Measurements from ENCODE around the gene DELE1.
A peak's percentile ranks its signal among the peaks of the same experiment; 100 is the strongest.
"Not testable (repeated sequence)": the region's sequence is repeated elsewhere in the genome, so short reads cannot be mapped to it uniquely, and the experiment has no call there.

DELE1 gene

GRCh38 chr5:141920771-141921170, 2.9 kb upstream of the DELE1 start:
- POLR2A ChIA-PET = no interaction called here
- no peak overlapping the region for H3K4me3 ChIP-seq (ENCODE audit: control insufficient read depth in 1 of 7, extremely low read depth in 1 of 7, insufficient read depth in 4 of 7, low read depth in 2 of 7, low read length in 6 of 7)
- no peak overlapping the region for H3K27ac ChIP-seq (ENCODE audit: insufficient read depth in 1 of 2, low read depth in 1 of 2, low read length in 2 of 2, poor library complexity in 1 of 2, severe bottlenecking in 2 of 2)

GRCh38 chr5:141922827-141923447, 734 bp upstream of the DELE1 start:
- H3K9me3 ChIP-seq (ENCODE audit: control extremely low read depth in 1 of 5, control insufficient read depth in 4 of 5, insufficient read depth in 2 of 5, low read depth in 1 of 5, low read length in 4 of 5); H3K27me3 ChIP-seq (replicated peaks in 2 of 5; ENCODE audit: control insufficient read depth in 4 of 5, insufficient read depth in 5 of 5, low read length in 4 of 5): not testable (repeated sequence)
- 32% methylated on average over 12 of the region's 28 CpGs for WGBS (ENCODE audit: insufficient coverage)
- Histone ChIP-seq H3K4me3 (ENCODE audit: control insufficient read depth in 1 of 7, extremely low read depth in 1 of 7, insufficient read depth in 4 of 7, low read depth in 2 of 7, low read length in 6 of 7) (peak overlapping the region; percentile 68 to 90 (median 86)), H3K27ac (ENCODE audit: insufficient read depth in 1 of 2, low read depth in 1 of 2, low read length in 2 of 2, poor library complexity in 1 of 2, severe bottlenecking in 2 of 2) (peak overlapping the region; percentile 96 to 98), H3K4me1 (ENCODE audit: control extremely low read depth in 1 of 4, control insufficient read depth in 4 of 4, insufficient read depth in 4 of 4, low read length in 3 of 4) (peaks cover 5 to 22% (median 15%) of the 10 kb centered on the region in 4 experiments), H3K36me3 (ENCODE audit: control insufficient read depth in 4 of 4, insufficient read depth in 4 of 4, low read length in 3 of 4) (peaks cover 0 to 26% (median 21%) of the 10 kb centered on the region in 4 experiments)
- peak in 2 of 3 donors; percentile 43 to 66 for DNase-seq
- ChIA-PET CTCF (interaction anchor here (0.6 to 3.0 kb wide), 11 partner anchors 9 to 230 kb away, joined by 3 to 22 read pairs (median 4); no protein-coding TSS in a partner anchor), POLR2A (interaction anchor here (0.6 to 1.2 kb wide), 3 partner anchors 13 to 68 kb away, joined by 3 to 5 read pairs (median 4); partner anchors contain the start of gene RNF14)

More at GRCh38 chr5:141920771-141921170, 2.9 kb upstream of the DELE1 start:
- DNase-seq = no peak
- CTCF ChIA-PET = interaction anchor here (1.4 to 1.7 kb wide), 4 partner anchors 30 to 67 kb away, joined by 3 to 5 read pairs (median 4); no protein-coding TSS in a partner anchor
- Histone ChIP-seq H3K9me3 (ENCODE audit: control extremely low read depth in 1 of 5, control insufficient read depth in 4 of 5, insufficient read depth in 2 of 5, low read depth in 1 of 5, low read length in 4 of 5) (no peaks in the 10 kb centered on the region), H3K4me1 (ENCODE audit: control extremely low read depth in 1 of 4, control insufficient read depth in 4 of 4, insufficient read depth in 4 of 4, low read length in 3 of 4) (peaks cover 5 to 15% (median 12%) of the 10 kb centered on the region in 4 experiments), H3K27me3 (replicated peaks in 2 of 5; ENCODE audit: control insufficient read depth in 4 of 5, insufficient read depth in 5 of 5, low read length in 4 of 5) (no peaks in the 10 kb centered on the region), H3K36me3 (ENCODE audit: control insufficient read depth in 4 of 4, insufficient read depth in 4 of 4, low read length in 3 of 4) (peaks cover 0 to 6% (median 5%) of the 10 kb centered on the region in 4 experiments)
- 100% methylated on average over 2 of the region's 2 CpGs for WGBS (ENCODE audit: insufficient coverage)

- ChIA-PET POLR2A (no interaction called here), CTCF (no interaction called here)
- Histone ChIP-seq H3K9me3 (ENCODE audit: control extremely low read depth in 1 of 5, control insufficient read depth in 4 of 5, insufficient read depth in 2 of 5, low read depth in 1 of 5, low read length in 4 of 5) (no peaks in the 10 kb centered on the region), H3K27me3 (replicated peaks in 2 of 5; ENCODE audit: control insufficient read depth in 4 of 5, insufficient read depth in 5 of 5, low read length in 4 of 5) (no peaks in the 10 kb centered on the region), H3K4me3 (ENCODE audit: control insufficient read depth in 1 of 7, extremely low read depth in 1 of 7, insufficient read depth in 4 of 7, low read depth in 2 of 7, low read length in 6 of 7) (no peak overlapping the region), H3K27ac (ENCODE audit: insufficient read depth in 1 of 2, low read depth in 1 of 2, low read length in 2 of 2, poor library complexity in 1 of 2, severe bottlenecking in 2 of 2) (no peak overlapping the region), H3K36me3 (ENCODE audit: control insufficient read depth in 4 of 4, insufficient read depth in 4 of 4, low read length in 3 of 4) (peaks cover 12 to 60% (median 51%) of the 10 kb centered on the region in 4 experiments), H3K4me1 (ENCODE audit: control extremely low read depth in 1 of 4, control insufficient read depth in 4 of 4, insufficient read depth in 4 of 4, low read length in 3 of 4) (peaks cover 5 to 23% (median 16%) of the 10 kb centered on the region in 4 experiments)
- DNase-seq = no peak
- 100% methylated on average over 2 of the region's 2 CpGs for WGBS (ENCODE audit: insufficient coverage)
Observed at GRCh38 chr5:141926434-141926833, 2.8 kb downstream of the DELE1 start.

GRCh38 chr5:141928051-141928450, 4.4 kb downstream of the DELE1 start:
- H3K27ac ChIP-seq (ENCODE audit: insufficient read depth in 1 of 2, low read depth in 1 of 2, low read length in 2 of 2, poor library complexity in 1 of 2, severe bottlenecking in 2 of 2) = no peak overlapping the region
- no peak for DNase-seq
- H3K27me3 ChIP-seq (replicated peaks in 2 of 5; ENCODE audit: control insufficient read depth in 4 of 5, insufficient read depth in 5 of 5, low read length in 4 of 5) = no peaks in the 10 kb centered on the region
- H3K9me3 ChIP-seq (ENCODE audit: control extremely low read depth in 1 of 5, control insufficient read depth in 4 of 5, insufficient read depth in 2 of 5, low read depth in 1 of 5, low read length in 4 of 5) = no peaks in the 10 kb centered on the region
- POLR2A ChIA-PET = no interaction called here
- H3K4me1 ChIP-seq (ENCODE audit: control extremely low read depth in 1 of 4, control insufficient read depth in 4 of 4, insufficient read depth in 4 of 4, low read length in 3 of 4) = peaks cover 4 to 19% (median 13%) of the 10 kb centered on the region in 4 experiments
- peaks cover 12 to 73% (median 58%) of the 10 kb centered on the region in 4 experiments for H3K36me3 ChIP-seq (ENCODE audit: control insufficient read depth in 4 of 4, insufficient read depth in 4 of 4, low read length in 3 of 4)
- WGBS (ENCODE audit: insufficient coverage) = 69% methylated on average over 7 of the region's 8 CpGs
- no peak overlapping the region for H3K4me3 ChIP-seq (ENCODE audit: control insufficient read depth in 1 of 7, extremely low read depth in 1 of 7, insufficient read depth in 4 of 7, low read depth in 2 of 7, low read length in 6 of 7)
- CTCF ChIA-PET = no interaction called here

DNA sequence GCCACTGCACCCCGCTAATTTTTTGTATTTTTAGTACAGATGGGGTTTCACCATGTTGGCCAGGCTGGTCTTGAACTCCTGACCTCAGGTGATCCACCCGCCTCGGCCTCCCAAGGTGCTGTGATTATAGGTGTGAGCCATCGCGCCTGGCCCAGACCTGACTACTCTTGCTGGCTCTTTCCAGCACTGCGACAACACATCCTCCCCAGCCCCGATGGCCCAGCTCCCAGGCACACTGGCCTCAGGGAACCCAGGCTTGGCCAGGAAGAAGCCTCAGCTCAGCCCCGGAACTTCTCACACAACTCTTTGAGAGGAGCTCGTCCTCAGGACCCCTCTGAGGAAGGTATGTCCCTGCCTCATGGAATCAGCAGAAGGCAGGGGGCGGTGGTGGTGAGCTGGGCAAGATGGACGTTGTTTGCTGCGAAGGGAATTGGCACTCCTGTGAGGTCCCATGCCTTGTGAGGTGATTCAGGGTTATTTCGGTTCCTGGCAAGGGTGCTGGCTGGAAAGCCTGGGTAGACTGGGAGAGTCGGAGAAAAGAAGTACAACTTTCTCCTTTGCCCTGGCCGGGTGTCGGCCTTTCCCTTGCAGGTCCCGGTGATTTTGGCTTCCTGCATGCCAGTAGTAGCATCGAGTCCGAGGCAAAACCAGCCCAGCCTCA, 5.9 kb downstream of the DELE1 start:
- Histone ChIP-seq H3K9me3 (ENCODE audit: control extremely low read depth in 1 of 5, control insufficient read depth in 4 of 5, insufficient read depth in 2 of 5, low read depth in 1 of 5, low read length in 4 of 5) (no peaks in the 10 kb centered on the region), H3K4me1 (ENCODE audit: control extremely low read depth in 1 of 4, control insufficient read depth in 4 of 4, insufficient read depth in 4 of 4, low read length in 3 of 4) (peaks cover 0 to 8% (median 4%) of the 10 kb centered on the region in 4 experiments), H3K27ac (ENCODE audit: insufficient read depth in 1 of 2, low read depth in 1 of 2, low read length in 2 of 2, poor library complexity in 1 of 2, severe bottlenecking in 2 of 2) (no peak overlapping the region), H3K36me3 (ENCODE audit: control insufficient read depth in 4 of 4, insufficient read depth in 4 of 4, low read length in 3 of 4) (peaks cover 17 to 87% (median 68%) of the 10 kb centered on the region in 4 experiments), H3K27me3 (replicated peaks in 2 of 5; ENCODE audit: control insufficient read depth in 4 of 5, insufficient read depth in 5 of 5, low read length in 4 of 5) (no peaks in the 10 kb centered on the region), H3K4me3 (ENCODE audit: control insufficient read depth in 1 of 7, extremely low read depth in 1 of 7, insufficient read depth in 4 of 7, low read depth in 2 of 7, low read length in 6 of 7) (no peak overlapping the region)
- ChIA-PET CTCF (interaction anchor here (0.9 to 1.5 kb wide), 3 partner anchors 29 to 39 kb away, joined by 3 to 6 read pairs (median 4); partner anchors contain the start of genes PCDH12 and RNF14), POLR2A (no interaction called here)
- over 99% methylated on average over 14 of the region's 19 CpGs for WGBS (ENCODE audit: insufficient coverage)
- no peak for DNase-seq

DNA sequence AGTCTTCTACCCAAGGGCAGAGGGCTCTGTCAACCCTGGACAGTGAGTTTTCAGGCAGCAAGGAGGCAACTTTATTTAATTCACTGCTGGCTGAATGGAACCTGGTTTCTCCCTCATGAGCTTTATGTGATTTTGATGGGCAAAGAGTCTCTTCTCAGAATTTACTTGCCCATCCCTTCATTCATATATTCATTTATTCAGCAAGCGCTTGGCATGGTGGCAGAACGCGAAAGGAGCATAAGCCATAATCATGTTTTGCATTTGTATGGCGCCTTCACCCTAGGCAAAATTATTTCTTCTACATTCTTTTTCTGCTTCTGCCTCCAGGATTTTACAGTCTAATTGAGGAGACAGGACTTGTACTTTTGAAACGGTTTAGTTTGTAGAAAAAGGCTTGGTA, 8.0 kb downstream of the DELE1 start:
- Histone ChIP-seq H3K27me3 (replicated peaks in 2 of 5; ENCODE audit: control insufficient read depth in 4 of 5, insufficient read depth in 5 of 5, low read length in 4 of 5) (no peaks in the 10 kb centered on the region), H3K4me3 (ENCODE audit: control insufficient read depth in 1 of 7, extremely low read depth in 1 of 7, insufficient read depth in 4 of 7, low read depth in 2 of 7, low read length in 6 of 7) (no peak overlapping the region), H3K36me3 (ENCODE audit: control insufficient read depth in 4 of 4, insufficient read depth in 4 of 4, low read length in 3 of 4) (peaks cover 33 to 92% (median 75%) of the 10 kb centered on the region in 4 experiments), H3K27ac (ENCODE audit: insufficient read depth in 1 of 2, low read depth in 1 of 2, low read length in 2 of 2, poor library complexity in 1 of 2, severe bottlenecking in 2 of 2) (no peak overlapping the region), H3K4me1 (ENCODE audit: control extremely low read depth in 1 of 4, control insufficient read depth in 4 of 4, insufficient read depth in 4 of 4, low read length in 3 of 4) (peaks cover 0 to 8% (median 4%) of the 10 kb centered on the region in 4 experiments), H3K9me3 (ENCODE audit: control extremely low read depth in 1 of 5, control insufficient read depth in 4 of 5, insufficient read depth in 2 of 5, low read depth in 1 of 5, low read length in 4 of 5) (no peaks in the 10 kb centered on the region)
- CTCF ChIA-PET = interaction anchor here (1.2 to 1.7 kb wide), 2 partner anchors 9 to 237 kb away, joined by 3 to 4 read pairs; no protein-coding TSS in a partner anchor
- WGBS (ENCODE audit: insufficient coverage) = 100% methylated on average over 5 of the region's 5 CpGs
- no peak for DNase-seq
- POLR2A ChIA-PET = no interaction called here

All from common myeloid progenitor, CD34-positive (primary cell).